ENCODE measurements around the gene CDC45.

CDC45 gene

GRCh38 chr22:19515654-19516377 lies 36.1 kb downstream of the CDC45 start:
- no peak overlapping the region for H3K18ac ChIP-seq (ENCODE audit: low read depth in 1 of 2, low read length in 2 of 2)
- H3K4ac ChIP-seq (ENCODE audit: low read depth in 1 of 2, low read length in 2 of 2), result no peak overlapping the region
- H2BK15ac ChIP-seq (ENCODE audit: low read depth, poor library complexity, severe bottlenecking), result no peak overlapping the region
- peaks cover 10% of the 10 kb centered on the region for H3K9me3 ChIP-seq (ENCODE audit: control insufficient read depth, low read length)
- no peak for DNase-seq
- H4K91ac ChIP-seq (ENCODE audit: low read length), result no peak overlapping the region
- H2AK5ac ChIP-seq (ENCODE audit: low read length, severe bottlenecking), result no peak overlapping the region
- H3K36me3 ChIP-seq (ENCODE audit: control insufficient read depth in 1 of 2, insufficient read depth in 2 of 2, low read depth in 1 of 2, low read length in 2 of 2), result peaks cover 0 to 19% of the 10 kb centered on the region in 2 experiments
- no peak overlapping the region for H2BK12ac ChIP-seq (ENCODE audit: low read length in 2 of 2)
- no peak overlapping the region for H3K4me2 ChIP-seq (ENCODE audit: low read length, poor library complexity, severe bottlenecking)
- no peak overlapping the region for H2BK5ac ChIP-seq (ENCODE audit: low read depth, low read length, poor library complexity, severe bottlenecking)
- WGBS, result 95% methylated on average over 12 of the region's 12 CpGs
- no peak overlapping the region for H3K23ac ChIP-seq (ENCODE audit: low read length in 2 of 2)
- H3K79me1 ChIP-seq (replicated peaks; ENCODE audit: low read length, poor library complexity, severe bottlenecking), result no peaks in the 10 kb centered on the region
- no peak overlapping the region for H2AFZ ChIP-seq (ENCODE audit: low read depth, low read length)
- H3K4me3 ChIP-seq (ENCODE audit: insufficient read depth in 1 of 2, low read depth in 1 of 2, low read length in 2 of 2), result no peak overlapping the region
- H2BK120ac ChIP-seq (ENCODE audit: low read depth, low read length), result no peak overlapping the region
- no peak overlapping the region for H3K14ac ChIP-seq (ENCODE audit: low read length in 2 of 2)
- H3K27me3 ChIP-seq (ENCODE audit: control insufficient read depth in 1 of 2, insufficient read depth in 1 of 2, low read length in 2 of 2), result no peaks in the 10 kb centered on the region
- H3K4me1 ChIP-seq (ENCODE audit: control insufficient read depth, insufficient read depth, low read depth, low read length), result no peaks in the 10 kb centered on the region
- H3K27ac ChIP-seq (ENCODE audit: low read length, poor library complexity, severe bottlenecking), result no peak overlapping the region
- no peak overlapping the region for H3K9ac ChIP-seq (ENCODE audit: low read length)
- no peak overlapping the region for H4K8ac ChIP-seq (ENCODE audit: low read length)

- H3K4me2 ChIP-seq (ENCODE audit: low read length, poor library complexity, severe bottlenecking), result no peak overlapping the region
- H3K27me3 ChIP-seq (ENCODE audit: control insufficient read depth in 1 of 2, insufficient read depth in 1 of 2, low read length in 2 of 2), result peaks cover 0 to 4% of the 10 kb centered on the region in 2 experiments
- no peak overlapping the region for H3K4ac ChIP-seq (ENCODE audit: low read depth in 1 of 2, low read length in 2 of 2)
- no peaks in the 10 kb centered on the region for H3K4me1 ChIP-seq (ENCODE audit: control insufficient read depth, insufficient read depth, low read depth, low read length)
- H3K14ac ChIP-seq (ENCODE audit: low read length in 2 of 2), result no peak overlapping the region
- H4K8ac ChIP-seq (ENCODE audit: low read length), result no peak overlapping the region
- no peak overlapping the region for H2BK12ac ChIP-seq (ENCODE audit: low read length in 2 of 2)
- H2BK5ac ChIP-seq (ENCODE audit: low read depth, low read length, poor library complexity, severe bottlenecking), result no peak overlapping the region
- H2BK120ac ChIP-seq (ENCODE audit: low read depth, low read length), result no peak overlapping the region
- H3K23ac ChIP-seq (ENCODE audit: low read length in 2 of 2), result no peak overlapping the region
- no peak overlapping the region for H2AK5ac ChIP-seq (ENCODE audit: low read length, severe bottlenecking)
- H3K36me3 ChIP-seq (ENCODE audit: control insufficient read depth in 1 of 2, insufficient read depth in 2 of 2, low read depth in 1 of 2, low read length in 2 of 2), result peaks cover 0 to 19% of the 10 kb centered on the region in 2 experiments
- no peak overlapping the region for H3K18ac ChIP-seq (ENCODE audit: low read depth in 1 of 2, low read length in 2 of 2)
- no peak overlapping the region for H3K4me3 ChIP-seq (ENCODE audit: insufficient read depth in 1 of 2, low read depth in 1 of 2, low read length in 2 of 2)
- 93% methylated on average over 19 of the region's 19 CpGs for WGBS
- no peak overlapping the region for H3K9ac ChIP-seq (ENCODE audit: low read length)
- DNase-seq, result no peak
- no peaks in the 10 kb centered on the region for H3K79me1 ChIP-seq (replicated peaks; ENCODE audit: low read length, poor library complexity, severe bottlenecking)
- H4K91ac ChIP-seq (ENCODE audit: low read length), result no peak overlapping the region
- no peak overlapping the region for H3K27ac ChIP-seq (ENCODE audit: low read length, poor library complexity, severe bottlenecking)
- no peak overlapping the region for H2AFZ ChIP-seq (ENCODE audit: low read depth, low read length)
- H3K9me3 ChIP-seq (ENCODE audit: control insufficient read depth, low read length), result peaks cover 10% of the 10 kb centered on the region
- no peak overlapping the region for H2BK15ac ChIP-seq (ENCODE audit: low read depth, poor library complexity, severe bottlenecking)
Observed at GRCh38 chr22:19516378-19517170, 36.9 kb downstream of the CDC45 start.

GRCh38 chr22:19517171-19517500 lies 37.4 kb downstream of the CDC45 start:
- Histone ChIP-seq H4K91ac (ENCODE audit: low read length) (no peak overlapping the region), H3K4me2 (ENCODE audit: low read length, poor library complexity, severe bottlenecking) (no peak overlapping the region), H2BK12ac (ENCODE audit: low read length in 2 of 2) (no peak overlapping the region), H3K4me3 (ENCODE audit: insufficient read depth in 1 of 2, low read depth in 1 of 2, low read length in 2 of 2) (no peak overlapping the region), H3K36me3 (ENCODE audit: control insufficient read depth in 1 of 2, insufficient read depth in 2 of 2, low read depth in 1 of 2, low read length in 2 of 2) (peaks cover 0 to 19% of the 10 kb centered on the region in 2 experiments), H4K8ac (ENCODE audit: low read length) (no peak overlapping the region), H3K9ac (ENCODE audit: low read length) (no peak overlapping the region), H3K79me1 (replicated peaks; ENCODE audit: low read length, poor library complexity, severe bottlenecking) (no peaks in the 10 kb centered on the region), H3K18ac (ENCODE audit: low read depth in 1 of 2, low read length in 2 of 2) (no peak overlapping the region), H2AFZ (ENCODE audit: low read depth, low read length) (no peak overlapping the region), H2BK15ac (ENCODE audit: low read depth, poor library complexity, severe bottlenecking) (no peak overlapping the region), H3K27ac (ENCODE audit: low read length, poor library complexity, severe bottlenecking) (no peak overlapping the region), H3K14ac (ENCODE audit: low read length in 2 of 2) (no peak overlapping the region), H3K23ac (ENCODE audit: low read length in 2 of 2) (no peak overlapping the region), H2BK5ac (ENCODE audit: low read depth, low read length, poor library complexity, severe bottlenecking) (no peak overlapping the region), H2BK120ac (ENCODE audit: low read depth, low read length) (no peak overlapping the region), H3K27me3 (ENCODE audit: control insufficient read depth in 1 of 2, insufficient read depth in 1 of 2, low read length in 2 of 2) (peaks cover 2 to 7% of the 10 kb centered on the region in 2 experiments), H3K4ac (ENCODE audit: low read depth in 1 of 2, low read length in 2 of 2) (no peak overlapping the region), H3K4me1 (ENCODE audit: control insufficient read depth, insufficient read depth, low read depth, low read length) (no peaks in the 10 kb centered on the region), H3K9me3 (ENCODE audit: control insufficient read depth, low read length) (peaks cover 10% of the 10 kb centered on the region), H2AK5ac (ENCODE audit: low read length, severe bottlenecking) (no peak overlapping the region)
- no peak for DNase-seq
- WGBS, result 96% methylated on average over 10 of the region's 10 CpGs

- Histone ChIP-seq H3K27me3 (ENCODE audit: control insufficient read depth in 1 of 2, insufficient read depth in 1 of 2, low read length in 2 of 2) (peaks cover 12 to 14% of the 10 kb centered on the region in 2 experiments), H3K23ac (ENCODE audit: low read length in 2 of 2) (no peak overlapping the region), H2BK120ac (ENCODE audit: low read depth, low read length) (no peak overlapping the region), H3K9ac (ENCODE audit: low read length) (no peak overlapping the region), H3K79me1 (replicated peaks; ENCODE audit: low read length, poor library complexity, severe bottlenecking) (no peaks in the 10 kb centered on the region), H3K36me3 (ENCODE audit: control insufficient read depth in 1 of 2, insufficient read depth in 2 of 2, low read depth in 1 of 2, low read length in 2 of 2) (peaks cover 0 to 19% of the 10 kb centered on the region in 2 experiments), H3K4me2 (ENCODE audit: low read length, poor library complexity, severe bottlenecking) (no peak overlapping the region), H2BK12ac (ENCODE audit: low read length in 2 of 2) (no peak overlapping the region), H4K8ac (ENCODE audit: low read length) (no peak overlapping the region), H2BK15ac (ENCODE audit: low read depth, poor library complexity, severe bottlenecking) (no peak overlapping the region), H3K4me3 (ENCODE audit: insufficient read depth in 1 of 2, low read depth in 1 of 2, low read length in 2 of 2) (no peak overlapping the region), H2AK5ac (ENCODE audit: low read length, severe bottlenecking) (no peak overlapping the region), H4K91ac (ENCODE audit: low read length) (no peak overlapping the region), H3K27ac (ENCODE audit: low read length, poor library complexity, severe bottlenecking) (no peak overlapping the region), H2AFZ (ENCODE audit: low read depth, low read length) (no peak overlapping the region), H3K4ac (ENCODE audit: low read depth in 1 of 2, low read length in 2 of 2) (no peak overlapping the region), H2BK5ac (ENCODE audit: low read depth, low read length, poor library complexity, severe bottlenecking) (no peak overlapping the region), H3K14ac (ENCODE audit: low read length in 2 of 2) (no peak overlapping the region), H3K18ac (ENCODE audit: low read depth in 1 of 2, low read length in 2 of 2) (no peak overlapping the region), H3K9me3 (ENCODE audit: control insufficient read depth, low read length) (peaks cover 10% of the 10 kb centered on the region), H3K4me1 (ENCODE audit: control insufficient read depth, insufficient read depth, low read depth, low read length) (peaks cover 2% of the 10 kb centered on the region)
- no peak for DNase-seq
- WGBS, result 97% methylated on average over 12 of the region's 12 CpGs
Observed at GRCh38 chr22:19517919-19518611, 38.3 kb downstream of the CDC45 start.
